GM18858 (cell line): ENCODE results near the gene VTI1A.

Source experiments
- ATAC-seq: cut with Tn5 transposase; IDR thresholded peaks from one replicate; pipeline ENCODE4 v1.9.1; 2021; ENCODE audit not compliant: unreplicated experiment

Gene VTI1A

GRCh38 chr10:112775892-112776674 lies 329.1 kb downstream of the VTI1A start:
- no peak for ATAC-seq

GRCh38 chr10:112778579-112778978 lies 331.6 kb downstream of the VTI1A start:
- no peak for ATAC-seq

- no peak for ATAC-seq
Measured at GRCh38 chr10:112779025-112779770, 332.2 kb downstream of the VTI1A start.

- ATAC-seq = no peak
Measured at GRCh38 chr10:112782200-112782907, 335.3 kb downstream of the VTI1A start.

- no peak for ATAC-seq
Measured at GRCh38 chr10:112783351-112784021, 336.5 kb downstream of the VTI1A start.

- ATAC-seq = no peak
Measured at GRCh38 chr10:112784022-112784461, 337.0 kb downstream of the VTI1A start.

- no peak for ATAC-seq
Measured at GRCh38 chr10:112785089-112785488, 338.1 kb downstream of the VTI1A start.

GRCh38 chr10:112789248-112789647 lies 342.2 kb downstream of the VTI1A start:
- no peak for ATAC-seq

- no peak for ATAC-seq
Measured at GRCh38 chr10:112790030-112790429, 343.0 kb downstream of the VTI1A start.

- ATAC-seq = no peak
Measured at GRCh38 chr10:112790921-112791320, 343.9 kb downstream of the VTI1A start.

- ATAC-seq = no peak
Measured at GRCh38 chr10:112791447-112791846, 344.4 kb downstream of the VTI1A start.

- ATAC-seq = no peak
Measured at GRCh38 chr10:112792487-112793201, 345.6 kb downstream of the VTI1A start.

GRCh38 chr10:112793202-112793921 lies 346.3 kb downstream of the VTI1A start:
- ATAC-seq = no peak

GRCh38 chr10:112794201-112794600 lies 347.2 kb downstream of the VTI1A start:
- no peak for ATAC-seq

GRCh38 chr10:112795067-112795466 lies 348.1 kb downstream of the VTI1A start:
- no peak for ATAC-seq

GRCh38 chr10:112797197-112797596 lies 350.2 kb downstream of the VTI1A start:
- ATAC-seq = no peak

GRCh38 chr10:112797855-112798254 lies 350.8 kb downstream of the VTI1A start:
- no peak for ATAC-seq

GRCh38 chr10:112799038-112799437 lies 352.0 kb downstream of the VTI1A start:
- ATAC-seq = no peak

GRCh38 chr10:112799726-112800510 lies 352.9 kb downstream of the VTI1A start:
- no peak for ATAC-seq
